Uterus (tissue), 4 donors: ENCODE results near the gene KCNH1. TPM values are rescaled to one million over a fixed set of nuclear protein-coding genes. Genes with fewer than 3 reads are reported as not detected.
"Not testable (repeated sequence)": the region's sequence is repeated elsewhere in the genome, so short reads cannot be mapped to it uniquely, and the experiment has no call there.

ENCODE experiments used
- DNase-seq, 2 donors: peaks; one replicate each; pipeline ENCODE4 v3.0.0-alpha.2; 2019 to 2020
- H3K27ac ChIP-seq, 2 donors: fragments of 200-600 bp; sonication (generic); 1 replicate in 1 of 2; 2 replicates in 1 of 2; pipeline ENCODE4 v1.5.1; 2016 to 2018
- H3K27me3 ChIP-seq, 2 donors: fragments of 200-600 bp; sonication (generic); one replicate each; pipeline ENCODE4 v1.5.1; 2018 to 2019; ENCODE audit warnings: control low read depth in 1 of 2
- H3K36me3 ChIP-seq, 2 donors: fragments of 200-600 bp; sonication (generic); one replicate each; pipeline ENCODE4 v1.5.1; 2019; ENCODE audit warnings: control low read depth in 1 of 2
- H3K4me1 ChIP-seq, 2 donors: fragments of 200-600 bp; sonication (generic); one replicate each; pipeline ENCODE4 v1.5.1; 2018 to 2019; ENCODE audit warnings: control low read depth in 1 of 2
- H3K4me3 ChIP-seq, 2 donors: fragments of 200-600 bp; sonication (generic); 1 replicate in 1 of 2; 2 replicates in 1 of 2; pipeline ENCODE4 v1.5.1; 2018 to 2019; ENCODE audit warnings: mild to moderate bottlenecking in 1 of 2
- H3K9me3 ChIP-seq, 2 donors: fragments of 200-600 bp; sonication (generic); one replicate each; pipeline ENCODE4 v1.5.1; 2019; ENCODE audit warnings: control low read depth in 1 of 2
- POLR2A ChIP-seq, 2 donors: fragments of 450-650 bp; IDR thresholded peaks; one replicate each; pipeline ENCODE4 v1.6.1; 2016; ENCODE audit warnings: antibody characterized with exemption in 2 of 2, mild to moderate bottlenecking in 1 of 2, moderate library complexity in 1 of 2
- intact Hi-C: fragments of 100-400 bp; cut with DNase I; formaldehyde crosslinking; loops from one replicate; pipeline ENCODE4 v1.15.1; 2023; ENCODE audit warnings: low total_unique reads
- total RNA-seq, 4 donors: library from RNA; depleted of rRNA in 3 of 4; stranded (reverse); fragments of >200 nt in 3 of 4; gene quantifications; one replicate each; pipeline versions ENCODE4 v1.1.0 to v1.2.4, GENCODE V29; 2014 to 2023
- TF ChIP-seq, protein P1 (sequence below), 4 experiments: fragments of 200-600 bp in 2 of 4; fragments of 450-650 bp in 2 of 4; sonication (generic) in 2 of 4; IDR thresholded peaks; one replicate each; pipeline ENCODE4 v1.5.1; 2016 to 2019; ENCODE audit warnings: antibody characterized with exemption in 4 of 4, mild to moderate bottlenecking in 2 of 4, moderate library complexity in 1 of 4
- donor health status: DM: yes; HTN: yes; CAD: no.

The KCNH1 gene
- total RNA-seq, 4 donors from 2014 or later = 1.1 to 1.5 TPM; not detected in 2

DNA sequence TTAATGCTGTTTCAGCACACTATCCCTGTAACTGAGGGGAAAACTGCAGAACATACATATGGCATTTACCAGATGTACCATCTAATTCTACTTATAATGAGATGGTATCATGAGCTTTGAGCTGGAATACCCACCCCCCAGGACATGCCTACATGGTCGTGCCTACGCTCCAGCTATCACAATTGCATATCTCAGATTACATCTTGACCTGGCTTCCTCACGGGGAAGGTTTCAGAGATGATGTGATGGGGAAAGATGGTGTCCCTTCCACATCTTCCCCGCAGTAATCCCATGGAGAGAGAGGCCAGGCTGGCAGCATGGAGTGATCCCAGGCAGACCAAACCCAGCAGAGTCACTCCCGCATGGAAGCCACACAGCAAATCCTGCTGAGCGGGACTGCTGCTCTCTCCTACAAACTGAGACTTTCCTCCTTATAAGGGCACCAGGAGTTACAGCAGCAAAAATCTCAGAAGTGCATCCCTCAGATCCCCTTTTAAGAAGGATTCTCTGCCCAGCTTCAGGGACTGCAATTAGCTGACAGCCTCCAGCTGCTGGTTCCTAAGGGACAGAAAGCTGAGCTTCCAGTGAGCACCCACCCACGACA lies 67.1 kb downstream of the KCNH1 start:
- Histone ChIP-seq H3K9me3 (no peaks in the 10 kb centered on the region), H3K27me3 (no peaks in the 10 kb centered on the region), H3K4me1 (no peaks in the 10 kb centered on the region), H3K36me3 (no peaks in the 10 kb centered on the region), H3K4me3 (no peak overlapping the region), H3K27ac (no peak overlapping the region)
- TF ChIP-seq, protein P1, sequence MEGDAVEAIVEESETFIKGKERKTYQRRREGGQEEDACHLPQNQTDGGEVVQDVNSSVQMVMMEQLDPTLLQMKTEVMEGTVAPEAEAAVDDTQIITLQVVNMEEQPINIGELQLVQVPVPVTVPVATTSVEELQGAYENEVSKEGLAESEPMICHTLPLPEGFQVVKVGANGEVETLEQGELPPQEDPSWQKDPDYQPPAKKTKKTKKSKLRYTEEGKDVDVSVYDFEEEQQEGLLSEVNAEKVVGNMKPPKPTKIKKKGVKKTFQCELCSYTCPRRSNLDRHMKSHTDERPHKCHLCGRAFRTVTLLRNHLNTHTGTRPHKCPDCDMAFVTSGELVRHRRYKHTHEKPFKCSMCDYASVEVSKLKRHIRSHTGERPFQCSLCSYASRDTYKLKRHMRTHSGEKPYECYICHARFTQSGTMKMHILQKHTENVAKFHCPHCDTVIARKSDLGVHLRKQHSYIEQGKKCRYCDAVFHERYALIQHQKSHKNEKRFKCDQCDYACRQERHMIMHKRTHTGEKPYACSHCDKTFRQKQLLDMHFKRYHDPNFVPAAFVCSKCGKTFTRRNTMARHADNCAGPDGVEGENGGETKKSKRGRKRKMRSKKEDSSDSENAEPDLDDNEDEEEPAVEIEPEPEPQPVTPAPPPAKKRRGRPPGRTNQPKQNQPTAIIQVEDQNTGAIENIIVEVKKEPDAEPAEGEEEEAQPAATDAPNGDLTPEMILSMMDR (IDR thresholded peaks at IDR 0.05) = no peak
- TF ChIP-seq POLR2A (IDR thresholded peaks at IDR 0.05) = no peak
- intact Hi-C loops = no loop called here
- DNase-seq = no peak

GRCh38 chr1:211041838-211042237 lies 92.1 kb downstream of the KCNH1 start:
- DNase-seq, intact Hi-C loops, H3K36me3 ChIP-seq: not testable (repeated sequence)

GRCh38 chr1:211037095-211037494 lies 96.9 kb downstream of the KCNH1 start:
- Histone ChIP-seq H3K4me1 (no peaks in the 10 kb centered on the region), H3K27ac (no peak overlapping the region), H3K27me3 (no peaks in the 10 kb centered on the region), H3K36me3 (no peaks in the 10 kb centered on the region), H3K9me3 (no peaks in the 10 kb centered on the region), H3K4me3 (no peak overlapping the region)
- TF ChIP-seq, protein P1 (IDR thresholded peaks at IDR 0.05) = no peak
- TF ChIP-seq POLR2A (IDR thresholded peaks at IDR 0.05) = no peak
- intact Hi-C loops = no loop called here
- no peak for DNase-seq

More at GRCh38 chr1:211041838-211042237, 92.1 kb downstream of the KCNH1 start:
- H3K4me1 ChIP-seq, H3K9me3 ChIP-seq, H3K27me3 ChIP-seq, H3K27ac ChIP-seq, H3K4me3 ChIP-seq: not testable (repeated sequence)

GRCh38 chr1:211036381-211037060 lies 97.4 kb downstream of the KCNH1 start:
- no peak overlapping the region for H3K27ac ChIP-seq
- H3K36me3 ChIP-seq = no peaks in the 10 kb centered on the region
- H3K4me1 ChIP-seq = no peaks in the 10 kb centered on the region
- H3K4me3 ChIP-seq = no peak overlapping the region
- H3K27me3 ChIP-seq = no peaks in the 10 kb centered on the region
- TF ChIP-seq, protein P1 (IDR thresholded peaks at IDR 0.05) = no peak
- TF ChIP-seq POLR2A (IDR thresholded peaks at IDR 0.05) = no peak
- DNase-seq = no peak
- intact Hi-C loops = no loop called here
- no peaks in the 10 kb centered on the region for H3K9me3 ChIP-seq

DNA sequence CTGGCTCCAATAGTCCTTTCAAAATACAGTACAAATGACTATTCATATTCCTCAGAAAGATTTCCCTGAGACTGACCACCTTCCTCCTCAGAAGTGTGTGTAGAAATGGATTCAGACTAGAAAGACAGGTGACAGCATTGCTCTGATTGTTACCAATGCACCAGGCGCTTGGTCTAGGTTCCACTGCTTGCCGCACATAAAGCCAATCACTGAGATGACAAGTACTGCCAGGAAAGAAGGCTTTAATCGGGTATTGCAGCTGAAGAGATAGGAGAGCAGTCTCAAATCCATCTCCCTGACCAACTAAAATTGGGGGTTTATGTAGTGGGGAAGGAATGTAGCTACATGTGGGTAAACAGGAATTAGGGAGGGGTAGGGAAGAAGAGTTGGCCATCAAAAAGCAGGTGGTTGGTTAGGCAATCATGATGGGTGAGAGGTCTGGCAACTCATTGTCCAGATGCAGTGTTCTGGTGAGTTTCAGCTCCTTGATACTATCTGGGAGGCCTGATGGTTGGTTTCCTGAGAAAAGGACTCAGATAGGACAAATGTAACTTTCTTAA lies 98.0 kb downstream of the KCNH1 start:
- no peaks in the 10 kb centered on the region for H3K4me1 ChIP-seq
- intact Hi-C loops = no loop called here
- no peaks in the 10 kb centered on the region for H3K36me3 ChIP-seq
- no peak overlapping the region for H3K4me3 ChIP-seq
- no peaks in the 10 kb centered on the region for H3K27me3 ChIP-seq
- no peak for DNase-seq
- no peak overlapping the region for H3K27ac ChIP-seq
- TF ChIP-seq, protein P1 (IDR thresholded peaks at IDR 0.05) = no peak
- H3K9me3 ChIP-seq = no peaks in the 10 kb centered on the region
